HG03196 (cell line): ENCODE data around the gene SLC12A7.

ENCODE experiments used
- ATAC-seq: cut with Tn5 transposase; IDR thresholded peaks from one replicate; pipeline ENCODE4 v1.9.1; 2021; ENCODE audit not compliant: unreplicated experiment

SLC12A7 gene

DNA sequence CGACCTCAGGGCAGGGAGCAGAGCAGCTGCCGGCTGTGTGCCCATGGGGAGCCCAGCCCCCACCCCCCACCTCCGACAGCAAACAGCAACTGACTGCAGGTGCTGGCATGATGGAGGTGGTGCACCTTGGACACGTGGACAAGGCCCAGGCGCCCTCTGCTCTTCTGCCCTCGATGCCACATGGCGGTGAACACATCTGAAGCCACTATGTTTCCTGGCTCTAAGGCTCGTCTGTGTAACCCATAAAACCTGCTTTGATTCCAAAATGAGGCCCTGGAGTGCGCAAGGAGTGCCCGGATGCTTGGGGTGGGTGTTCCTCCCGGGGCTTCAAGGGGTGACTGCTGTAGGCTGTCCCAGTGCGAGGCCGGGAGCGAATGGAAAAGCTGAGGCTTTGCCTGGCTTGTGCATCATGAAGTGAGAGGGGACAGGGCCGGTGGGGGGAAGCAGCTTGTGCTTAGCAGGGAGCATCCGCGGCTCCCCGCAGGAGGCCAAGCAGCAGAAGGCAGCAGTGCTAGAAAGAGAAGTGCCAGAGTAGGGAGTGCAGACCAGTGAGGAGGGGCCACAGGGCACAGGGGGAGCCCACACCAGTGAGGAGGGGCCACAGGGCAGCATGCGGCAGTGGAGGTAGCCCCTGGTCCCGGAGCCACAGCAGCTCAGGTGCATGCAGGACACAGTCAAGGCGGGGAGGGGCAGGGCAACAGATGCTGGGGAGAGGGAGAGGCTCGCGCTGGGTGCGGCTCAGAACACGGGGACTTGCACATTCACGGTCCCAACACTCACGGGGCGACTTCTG is 73.2 kb downstream of the SLC12A7 start:
- ATAC-seq = no peak

DNA sequence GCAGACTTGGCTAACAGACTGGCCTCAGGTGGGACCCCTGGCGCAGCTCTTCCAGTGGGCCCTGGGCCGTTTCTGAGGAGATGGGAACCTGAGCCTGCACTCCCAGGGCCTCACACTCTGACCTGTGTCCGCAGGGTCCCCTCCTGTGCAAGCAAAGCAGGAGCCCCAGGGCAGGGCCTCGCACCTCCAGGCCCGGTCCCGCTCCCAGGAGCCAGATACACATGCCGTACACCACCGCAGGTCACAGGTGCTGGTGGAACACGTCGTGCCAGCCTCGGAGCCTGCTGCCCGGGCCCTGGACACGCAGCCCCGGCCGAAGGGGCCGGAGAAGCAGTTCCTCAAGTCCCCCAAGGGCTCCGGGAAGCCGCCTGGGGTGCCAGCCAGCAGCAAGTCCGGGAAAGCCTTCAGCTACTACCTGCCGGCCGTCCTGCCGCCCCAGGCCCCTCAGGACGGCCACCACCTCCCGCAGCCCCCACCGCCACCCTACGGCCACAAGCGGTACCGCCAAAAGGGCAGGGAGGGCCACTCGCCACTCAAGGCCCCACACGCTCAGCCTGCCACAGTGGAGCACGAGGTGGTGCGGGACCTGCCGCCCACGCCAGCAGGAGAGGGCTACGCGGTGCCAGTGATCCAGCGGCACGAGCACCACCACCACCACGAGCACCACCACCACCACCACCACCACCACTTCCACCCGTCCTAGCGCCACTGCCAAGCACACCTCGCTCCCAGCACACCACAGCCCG is 74.0 kb downstream of the SLC12A7 start:
- no peak for ATAC-seq

DNA sequence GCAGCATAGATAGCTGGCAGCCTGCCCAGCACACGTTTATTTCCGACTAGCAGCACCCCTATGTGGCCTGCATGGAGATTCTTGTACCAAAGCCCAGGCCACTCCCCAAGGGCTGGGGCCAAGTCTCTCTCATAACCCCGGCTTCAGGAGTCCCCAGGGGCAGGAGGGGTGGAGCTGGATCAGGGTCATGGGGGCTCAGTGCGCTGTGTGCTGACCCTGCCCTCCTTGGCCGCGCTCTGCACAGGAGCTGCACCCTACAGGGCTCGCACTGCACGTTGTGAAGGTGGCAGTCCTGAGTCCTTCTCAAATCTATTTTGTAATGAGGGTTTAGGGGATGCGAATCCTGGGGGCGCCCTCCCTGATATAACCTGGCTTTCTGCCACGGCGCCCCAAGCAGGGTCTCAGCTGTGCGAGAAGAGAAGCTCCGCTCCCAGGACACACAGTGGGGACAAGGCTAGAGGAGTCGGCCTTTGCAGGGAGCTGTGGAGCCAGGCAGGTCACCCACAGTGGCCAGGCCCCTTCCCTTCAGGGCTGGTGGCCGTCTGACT is 74.7 kb downstream of the SLC12A7 start:
- no peak for ATAC-seq

DNA sequence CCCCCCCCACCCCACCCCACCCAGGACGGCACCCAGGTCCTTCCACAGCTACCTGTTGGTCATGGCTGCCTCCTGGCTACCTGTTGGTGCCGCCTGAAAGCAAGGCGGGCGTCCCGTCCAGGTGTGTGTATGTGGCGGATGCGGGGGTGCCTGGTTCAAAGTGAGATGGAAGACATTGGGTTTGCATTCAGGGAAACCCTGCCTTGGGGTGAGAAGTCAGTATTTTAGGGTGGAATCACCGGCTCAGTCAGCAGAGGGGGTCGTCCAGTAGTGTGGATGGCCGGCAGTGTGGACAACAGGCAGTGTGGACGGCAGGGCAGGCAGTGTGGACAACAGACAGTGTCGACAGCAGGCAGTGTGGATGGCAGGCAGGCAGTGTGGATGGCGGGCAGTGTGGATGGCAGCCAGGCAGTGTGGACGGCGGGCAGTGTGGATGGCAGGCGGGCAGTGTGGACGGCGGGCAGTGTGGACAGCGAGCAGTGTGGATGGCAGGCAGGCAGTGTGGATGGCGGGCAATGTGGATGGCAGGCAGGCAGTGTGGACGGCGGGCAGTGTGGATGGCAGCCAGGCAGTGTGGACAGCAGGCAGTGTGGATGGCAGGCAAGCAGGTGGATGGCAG is 75.2 kb downstream of the SLC12A7 start:
- ATAC-seq = no peak

DNA sequence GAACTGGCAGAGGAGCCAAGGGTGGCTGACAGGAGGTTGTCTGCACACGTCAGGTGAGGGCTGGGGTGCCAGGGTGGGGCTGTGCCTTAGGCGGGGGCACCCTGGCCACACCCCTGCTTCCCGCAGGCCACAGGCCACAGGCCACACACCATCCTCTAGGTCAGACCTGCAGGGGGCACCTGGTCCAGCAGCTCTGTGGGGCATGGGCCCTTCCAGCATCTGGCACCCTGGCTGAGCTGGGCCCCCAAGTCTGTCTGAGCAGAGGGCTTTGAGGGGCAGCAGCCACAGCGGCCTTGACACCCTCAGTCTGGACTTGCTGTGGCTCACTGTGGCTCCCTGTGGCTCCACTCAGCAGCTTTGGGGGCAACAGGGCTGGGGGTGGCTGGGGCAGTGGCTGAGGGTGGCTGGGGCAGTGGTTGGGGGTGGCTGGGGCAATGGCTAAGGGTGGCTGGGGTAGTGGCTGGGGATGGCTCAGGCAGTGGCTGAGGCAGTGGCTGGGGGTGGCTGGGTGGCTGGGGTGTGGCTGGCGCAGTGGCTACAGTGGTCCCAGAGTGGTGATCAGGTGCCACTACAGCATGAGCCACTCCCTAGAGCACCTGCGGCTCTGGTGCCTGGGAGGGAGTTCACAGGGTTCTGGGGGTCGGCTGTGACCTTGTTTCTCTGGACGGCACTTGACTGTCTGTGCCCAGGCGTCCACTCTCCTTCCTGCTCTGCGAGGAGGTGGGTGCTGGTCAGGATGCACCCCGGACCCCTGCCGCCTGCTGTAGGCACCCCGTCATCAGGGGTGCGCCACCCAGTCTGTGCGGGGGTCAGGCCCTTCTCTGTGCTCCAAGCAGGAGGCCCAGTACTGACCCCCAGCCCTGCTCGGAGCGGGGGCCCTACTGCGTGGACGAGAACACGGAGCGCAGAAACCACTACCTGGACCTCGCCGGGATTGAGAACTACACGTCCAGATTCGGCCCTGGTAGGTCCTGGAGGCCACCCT is 76.2 kb downstream of the SLC12A7 start:
- no peak for ATAC-seq

DNA sequence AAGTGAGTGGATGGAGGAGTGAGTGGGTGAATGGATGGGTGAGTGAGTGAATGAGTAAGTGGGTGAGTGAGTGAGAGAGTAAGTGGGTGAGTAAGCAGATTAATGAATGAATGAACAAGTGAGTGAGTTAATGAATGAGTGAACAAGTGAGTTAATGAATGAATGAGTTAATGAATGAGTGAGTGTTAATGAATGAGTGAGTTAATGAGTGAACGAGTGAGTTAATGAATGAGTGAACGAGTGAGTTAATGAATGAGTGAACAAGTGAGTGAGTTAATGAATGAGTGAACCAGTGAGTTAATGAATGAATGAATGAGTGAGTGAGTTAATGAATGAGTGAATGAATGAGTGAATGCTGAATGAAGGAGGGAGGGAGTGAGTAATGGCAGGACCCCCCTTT is 76.9 kb downstream of the SLC12A7 start:
- no peak for ATAC-seq

DNA sequence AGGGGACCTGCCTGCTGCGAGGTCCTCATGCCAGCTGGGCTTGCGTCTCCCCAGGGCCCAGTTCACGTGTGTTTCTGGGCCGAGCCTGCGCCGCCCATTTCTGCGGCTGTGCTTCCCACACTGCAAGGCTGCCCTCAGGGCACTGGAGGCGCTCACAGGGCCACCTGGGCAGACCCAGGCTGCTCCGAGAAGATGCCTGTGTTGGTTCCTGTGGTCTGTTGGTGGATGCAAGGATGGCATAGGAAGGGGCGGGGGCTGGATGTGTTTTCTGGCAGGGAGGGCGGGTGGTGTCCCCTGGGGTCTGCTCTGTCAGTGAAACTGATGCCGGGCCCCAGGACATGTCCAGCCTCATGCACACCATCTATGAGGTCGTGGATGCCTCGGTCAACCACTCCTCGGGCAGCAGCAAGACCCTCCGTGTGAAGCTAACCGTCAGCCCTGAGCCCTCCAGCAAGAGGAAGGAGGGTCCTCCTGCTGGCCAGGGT is 77.4 kb downstream of the SLC12A7 start:
- no peak for ATAC-seq

DNA sequence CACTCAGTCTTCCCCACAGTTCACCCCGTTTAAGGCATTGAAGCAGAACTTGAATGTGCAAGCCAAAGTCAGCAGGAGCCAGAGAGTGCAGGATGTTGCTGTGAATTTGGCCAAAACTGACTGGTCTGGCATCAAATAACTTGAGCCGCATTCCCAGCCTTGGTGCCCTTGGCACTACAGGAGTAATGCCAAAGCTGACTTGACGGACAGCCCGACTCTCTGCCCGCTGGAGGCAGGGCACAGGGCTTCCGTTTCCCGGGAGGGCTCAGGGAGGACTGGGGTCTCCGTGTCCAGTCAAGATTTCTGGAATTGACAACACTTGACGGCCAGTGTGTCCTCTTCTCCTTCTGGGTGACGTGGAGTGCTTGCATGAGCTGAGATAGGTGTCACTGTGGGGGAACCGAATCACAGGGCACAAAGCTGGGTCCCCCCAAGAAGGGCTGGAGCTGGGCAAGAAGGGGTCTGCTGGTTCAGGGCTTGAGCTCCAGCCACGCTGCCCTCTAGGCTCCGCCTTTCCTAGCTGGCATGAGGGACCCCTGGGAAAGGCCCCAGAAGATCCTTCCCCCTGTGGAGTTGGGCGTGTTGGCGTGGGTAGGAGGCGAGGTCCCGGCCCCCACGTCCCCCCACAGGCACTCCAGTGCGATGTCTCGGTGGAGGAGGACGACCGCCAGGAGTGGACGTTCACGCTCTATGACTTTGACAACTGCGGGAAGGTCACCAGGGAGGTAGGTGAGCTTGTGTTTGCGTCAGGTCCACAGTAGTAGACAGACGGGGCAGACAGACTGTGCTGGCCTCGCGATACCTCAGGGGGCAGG is 78.0 kb downstream of the SLC12A7 start:
- ATAC-seq = no peak

DNA sequence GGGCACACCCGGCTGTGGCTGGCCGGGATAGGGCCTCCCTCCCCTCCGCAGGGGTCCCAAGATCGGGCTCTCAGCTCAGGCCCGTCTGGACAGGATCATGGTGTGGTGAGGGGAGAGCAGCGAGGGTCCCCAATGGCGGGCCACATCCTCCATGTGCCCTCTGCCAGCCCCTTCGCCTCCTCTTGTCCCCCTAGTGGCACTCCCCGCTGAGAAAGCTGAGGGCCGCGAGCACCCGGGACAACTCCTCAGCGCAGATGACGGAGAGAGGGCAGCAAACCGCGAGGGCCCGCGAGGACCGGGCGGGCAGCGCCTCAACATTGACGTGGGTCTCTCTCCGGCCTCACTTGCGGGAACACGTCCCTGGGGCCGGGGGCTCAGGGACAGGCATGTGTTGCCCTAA is 78.7 kb downstream of the SLC12A7 start:
- no peak for ATAC-seq

DNA sequence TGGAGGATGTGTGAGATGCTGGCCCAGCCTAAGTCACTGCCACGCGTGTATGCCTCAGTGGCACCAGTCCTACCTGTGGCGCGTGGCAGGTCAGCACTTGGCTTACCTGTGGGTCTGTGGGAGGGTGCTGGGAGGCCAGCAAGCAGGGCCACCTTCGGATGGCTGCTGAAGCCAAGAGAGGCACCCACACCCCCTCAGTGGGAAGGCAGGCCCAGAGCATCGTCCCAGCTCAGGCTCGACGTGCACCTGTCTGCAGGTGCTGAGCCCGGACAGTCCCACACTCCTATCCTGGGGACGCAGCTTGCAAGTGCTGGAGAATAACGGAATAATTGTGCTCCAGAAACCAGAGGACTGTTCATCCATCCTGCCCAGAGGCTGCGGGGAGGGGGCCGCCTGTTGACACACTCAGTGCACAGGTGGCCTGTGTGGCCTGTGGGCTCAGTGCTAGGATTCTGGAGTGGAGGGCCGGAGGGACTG is 79.3 kb downstream of the SLC12A7 start:
- ATAC-seq = no peak

DNA sequence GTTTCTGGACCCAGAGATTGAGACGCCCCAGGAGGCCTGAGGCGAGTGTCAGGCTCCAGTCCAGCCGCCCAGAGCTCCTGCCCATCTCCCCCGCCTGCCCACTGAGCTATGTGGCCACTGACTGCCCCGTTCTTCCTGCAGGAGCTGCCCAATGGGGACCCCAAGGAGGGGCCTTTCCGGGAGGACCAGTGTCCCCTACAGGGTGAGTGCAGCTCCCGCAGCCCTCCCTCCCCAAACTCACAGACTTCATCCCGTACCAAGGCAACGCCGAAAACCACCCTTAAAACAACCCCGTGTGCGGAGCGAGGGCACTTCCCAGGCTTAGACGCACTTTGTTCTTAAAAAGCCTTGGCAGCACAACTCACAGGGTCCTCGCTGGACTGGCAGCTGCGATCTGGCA is 79.9 kb downstream of the SLC12A7 start:
- ATAC-seq = no peak

DNA sequence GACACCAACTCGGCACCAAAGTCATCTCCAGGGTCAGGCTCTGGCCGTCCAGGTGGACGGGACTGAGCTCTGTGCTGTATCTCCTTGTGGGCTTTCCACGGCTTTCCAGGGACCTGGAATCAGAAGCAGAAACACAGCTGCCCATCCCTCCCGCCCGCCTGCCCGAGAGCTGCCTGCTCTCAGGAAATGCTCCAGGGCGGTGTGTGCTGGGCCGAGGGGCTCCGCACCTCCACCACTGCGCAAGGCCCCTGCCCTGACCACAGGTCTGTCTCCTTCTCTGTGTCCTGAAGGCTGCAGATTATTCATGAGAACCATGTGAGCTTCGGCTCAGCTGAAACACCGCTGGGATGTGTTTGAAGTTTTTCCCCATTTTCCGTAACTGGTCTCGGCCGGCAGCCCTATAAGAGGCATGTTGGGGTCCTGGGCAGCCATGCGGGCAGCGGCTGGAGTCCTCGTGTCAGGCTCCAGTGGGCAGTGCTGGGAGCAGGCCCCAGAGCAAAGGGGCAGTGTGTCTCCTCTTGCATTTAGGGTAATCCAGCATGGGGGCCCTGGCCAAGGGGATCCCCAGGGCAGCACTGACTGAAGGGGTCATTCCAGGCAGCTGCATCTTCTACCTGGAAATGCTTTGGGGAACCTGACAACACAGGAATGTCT is 80.4 kb downstream of the SLC12A7 start:
- no peak for ATAC-seq

DNA sequence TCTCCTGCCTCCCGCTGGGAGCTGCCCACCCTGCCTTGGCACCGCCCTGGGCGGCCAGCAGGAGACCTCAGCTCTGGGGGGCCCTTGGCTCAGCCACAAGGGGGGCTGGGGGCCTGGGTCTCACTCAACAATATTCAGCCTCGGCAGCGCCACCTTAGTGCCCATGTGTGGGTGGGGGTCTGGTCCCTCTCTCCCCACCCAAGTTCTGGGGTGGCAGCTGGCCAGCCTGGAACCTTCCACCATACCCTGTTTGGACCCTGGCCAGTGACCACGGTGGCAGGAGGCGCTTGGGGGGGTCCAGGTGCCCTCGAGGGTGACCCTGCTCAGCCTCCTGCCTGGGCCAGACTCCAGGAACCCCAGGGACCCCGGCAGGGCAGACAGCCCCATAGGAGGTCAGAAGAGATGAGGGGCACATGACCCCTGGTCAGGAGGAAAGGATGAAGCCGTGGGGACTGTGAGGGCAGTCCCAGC is 81.0 kb downstream of the SLC12A7 start:
- ATAC-seq = no peak

DNA sequence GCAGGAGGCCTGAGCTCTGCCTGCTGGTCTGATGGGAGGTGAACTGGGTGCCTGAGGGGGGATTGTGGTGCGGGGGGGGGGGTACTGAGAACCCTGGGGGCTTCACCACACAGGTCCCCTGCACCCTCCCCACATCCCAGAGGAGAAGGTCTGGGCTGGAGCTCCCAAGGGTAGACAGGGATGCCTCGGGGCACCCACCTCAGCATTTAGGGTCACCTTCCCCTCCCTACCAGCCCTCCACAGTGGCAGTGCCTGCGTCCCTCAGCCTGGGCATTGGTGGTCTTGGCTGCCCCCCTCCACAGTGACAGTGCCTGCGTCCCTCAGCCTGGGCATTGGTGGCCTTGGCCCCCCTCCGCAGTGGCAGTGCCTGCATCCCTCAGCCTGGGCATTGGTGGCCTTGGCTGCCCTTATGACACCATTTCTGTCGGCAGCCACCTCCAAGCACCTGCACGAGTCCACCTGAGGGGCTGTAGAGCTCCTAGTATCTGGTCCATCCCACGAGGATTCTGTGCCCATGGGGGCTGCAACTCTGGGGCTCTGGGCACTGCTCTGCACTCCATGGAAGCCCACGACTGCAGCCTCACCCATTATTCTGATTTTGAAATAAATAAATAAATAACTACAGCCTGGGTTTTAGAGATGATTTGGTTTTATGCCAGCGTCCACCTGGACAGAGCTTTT is 81.8 kb downstream of the SLC12A7 start:
- no peak for ATAC-seq

DNA sequence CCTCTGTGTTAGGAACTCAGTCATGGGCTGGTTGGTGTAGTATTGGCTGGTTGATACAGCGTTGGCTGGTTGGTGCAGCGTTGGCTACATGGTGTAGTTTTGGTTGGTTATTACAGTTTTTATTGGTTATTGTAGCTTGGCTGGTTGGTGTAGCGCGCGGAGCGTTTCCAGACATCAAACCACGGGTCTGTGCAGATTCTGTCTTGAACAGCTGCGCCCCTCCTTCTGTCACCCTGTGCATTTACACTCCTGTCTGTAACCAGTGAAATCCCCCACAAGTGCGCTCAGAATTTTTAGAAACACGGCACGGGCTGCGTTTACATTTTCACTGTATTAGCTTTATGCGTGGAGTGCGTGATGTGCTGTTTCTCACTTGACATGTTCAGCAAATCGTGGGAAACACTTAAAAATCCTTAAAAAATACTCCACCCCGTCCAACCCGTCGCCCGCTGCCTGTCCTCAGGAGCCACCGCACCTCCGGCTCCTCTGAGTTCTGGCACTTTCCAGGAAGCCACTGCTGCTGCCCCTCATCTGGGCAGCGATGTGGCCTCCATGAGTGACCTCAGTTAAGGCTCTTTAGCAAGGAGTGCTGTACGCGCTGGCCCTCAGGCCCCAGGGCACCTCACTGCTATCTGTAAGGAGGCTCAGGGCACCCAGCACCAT is 82.5 kb downstream of the SLC12A7 start:
- ATAC-seq = no peak

DNA sequence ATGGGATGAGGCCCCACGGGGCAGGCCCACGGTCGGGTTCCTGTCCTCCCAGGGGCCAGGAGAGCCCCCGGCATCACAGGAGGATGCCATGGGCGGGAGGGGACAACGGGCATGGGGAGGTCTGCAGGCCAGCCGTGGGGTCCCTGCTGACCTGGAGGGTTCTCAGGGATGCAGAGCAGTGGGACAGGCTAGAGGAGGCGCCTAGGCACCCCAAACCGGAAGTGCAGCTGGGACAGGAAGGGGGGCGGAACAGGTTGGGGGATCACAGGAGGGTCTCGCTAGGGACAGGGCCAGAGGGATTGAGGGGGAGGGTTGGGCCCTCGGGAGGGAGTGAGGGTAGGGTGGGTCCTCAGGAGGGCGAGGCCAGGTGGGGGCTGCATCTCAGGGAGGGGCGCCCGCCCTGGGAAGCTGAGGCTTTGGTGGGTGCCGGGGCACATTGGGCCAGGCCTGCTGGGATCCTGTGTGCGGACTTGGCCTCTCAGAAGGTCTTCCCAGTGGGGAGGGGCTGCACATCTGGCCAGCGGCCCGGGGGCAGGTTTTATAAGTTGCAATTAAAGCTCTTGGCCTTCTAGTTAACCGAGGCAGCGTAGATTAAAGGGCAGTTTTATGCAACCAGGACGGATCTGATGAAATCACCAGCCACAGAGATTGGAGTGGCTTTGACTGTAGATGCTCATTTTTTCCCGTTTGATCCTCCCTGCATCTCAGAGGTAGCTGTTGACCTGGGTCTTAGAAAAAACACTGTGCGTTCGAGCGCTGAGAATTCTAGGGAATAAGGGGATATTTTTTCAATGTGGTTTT is 83.2 kb downstream of the SLC12A7 start:
- ATAC-seq = no peak
